ENCODE results near the gene SVEP1.

DNA sequence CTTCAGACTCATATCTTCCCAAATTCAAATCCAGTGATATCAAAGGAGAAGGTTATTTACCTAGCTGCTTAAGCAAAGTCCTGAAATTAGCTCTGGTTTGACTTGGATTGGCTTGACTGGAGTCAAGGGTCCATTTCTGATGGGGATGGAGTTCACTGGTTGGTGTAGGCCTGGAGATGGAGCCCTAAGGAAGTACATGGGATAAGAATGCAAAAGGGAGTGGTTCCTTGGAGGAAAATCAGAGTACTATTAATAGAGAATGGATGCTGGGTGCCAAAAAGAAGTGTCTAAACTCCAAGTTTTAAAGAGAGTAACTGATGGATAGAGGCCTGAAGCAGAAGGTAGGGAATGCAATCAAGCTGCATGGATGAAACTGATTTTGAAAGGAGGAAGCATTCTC is 255.7 kb downstream of the SVEP1 start:
- no peak for TF ChIP-seq POLR2A (IDR thresholded peaks at IDR 0.05; ENCODE audit: low read depth)
- TF ChIP-seq, protein P1, sequence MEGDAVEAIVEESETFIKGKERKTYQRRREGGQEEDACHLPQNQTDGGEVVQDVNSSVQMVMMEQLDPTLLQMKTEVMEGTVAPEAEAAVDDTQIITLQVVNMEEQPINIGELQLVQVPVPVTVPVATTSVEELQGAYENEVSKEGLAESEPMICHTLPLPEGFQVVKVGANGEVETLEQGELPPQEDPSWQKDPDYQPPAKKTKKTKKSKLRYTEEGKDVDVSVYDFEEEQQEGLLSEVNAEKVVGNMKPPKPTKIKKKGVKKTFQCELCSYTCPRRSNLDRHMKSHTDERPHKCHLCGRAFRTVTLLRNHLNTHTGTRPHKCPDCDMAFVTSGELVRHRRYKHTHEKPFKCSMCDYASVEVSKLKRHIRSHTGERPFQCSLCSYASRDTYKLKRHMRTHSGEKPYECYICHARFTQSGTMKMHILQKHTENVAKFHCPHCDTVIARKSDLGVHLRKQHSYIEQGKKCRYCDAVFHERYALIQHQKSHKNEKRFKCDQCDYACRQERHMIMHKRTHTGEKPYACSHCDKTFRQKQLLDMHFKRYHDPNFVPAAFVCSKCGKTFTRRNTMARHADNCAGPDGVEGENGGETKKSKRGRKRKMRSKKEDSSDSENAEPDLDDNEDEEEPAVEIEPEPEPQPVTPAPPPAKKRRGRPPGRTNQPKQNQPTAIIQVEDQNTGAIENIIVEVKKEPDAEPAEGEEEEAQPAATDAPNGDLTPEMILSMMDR (IDR thresholded peaks at IDR 0.05) = no peak
- no peak for TF ChIP-seq POLR2AphosphoS5 (IDR thresholded peaks at IDR 0.05)
- no peak for TF ChIP-seq EP300 (IDR thresholded peaks at IDR 0.05)
